HCT116 (cell line): Measurements from ENCODE around the gene KRTAP17-1. TPM values are rescaled to one million over a fixed set of nuclear protein-coding genes. Genes with fewer than 3 reads are reported as not detected.
"Not testable (repeated sequence)": the region's sequence is repeated elsewhere in the genome, so short reads cannot be mapped to it uniquely, and the experiment has no call there.

Source experiments
- ATAC-seq: fragments of 200-7000 bp; cut with Tn5 transposase; 2 replicates; pipeline ENCODE4 v1.9.1; 2020; ENCODE audit warnings: mild to moderate bottlenecking, moderate library complexity
- BruUV-seq: library from RNA; stranded (reverse); fragments of 400-500 nt; replicated peaks from 2 replicates; lab custom pipeline; 2021; lab: Mats Ljungman, UMichigan
- CTCF ChIA-PET: fragments of 300-600 bp; sonication (Branson Sonifier 250); formaldehyde crosslinking; loops from one replicate; lab custom pipeline; 2021; ENCODE audit warnings: antibody characterized with exemption; lab: Charles Lee
- POLR2A ChIA-PET: fragments of 300-600, 350-600 bp; sonication (Branson Sonifier 250); formaldehyde crosslinking; loops from one replicate; lab custom pipeline; 2021; ENCODE audit warnings: antibody characterized with exemption; lab: Charles Lee
- RAD21 ChIA-PET, 2 experiments: fragments of 300-600 bp; sonication (Branson Sonifier 250); formaldehyde crosslinking; loops; one replicate each; lab custom pipeline; 2023; ENCODE audit warnings: low total read pairs in 2 of 2; ENCODE audit not compliant: uncharacterized antibody in 2 of 2, unreplicated experiment in 2 of 2, low non-redundant PET in 1 of 2; lab: Charles Lee
- DNase-seq: peaks from one replicate; pipeline ENCODE4 v3.0.0-alpha.2; 2010; ENCODE audit warnings: low read depth, low spot score
- H2AFZ ChIP-seq: fragments of 200-600 bp; shearing (Covaris generic), sonication (generic); 2 replicates; pipeline ENCODE4 v1.6.1; 2017; ENCODE audit warnings: low read depth, mixed run types, mixed read lengths, antibody characterized with exemption, low read length; ENCODE audit not compliant: poor library complexity, severe bottlenecking
- H3K27ac ChIP-seq: 2 replicates; pipeline ENCODE4 v1.5.1; 2012; ENCODE audit warnings: low read depth, low read length
- H3K27me3 ChIP-seq: fragments of 200-600 bp; sonication (generic); 2 replicates; pipeline ENCODE4 v1.6.1; 2016; ENCODE audit warnings: mixed run types, low read length, mixed read lengths; ENCODE audit not compliant: insufficient read depth
- H3K36me3 ChIP-seq, 2 experiments: fragments of 200-500 bp in 1 of 2; fragments of 200-600 bp in 1 of 2; sonication (Bioruptor generic) in 1 of 2; sonication (generic) in 1 of 2; 2 replicates each; pipeline versions ENCODE4 v1.5.1 to v1.6.1; 2014 to 2016; ENCODE audit warnings: low read length in 2 of 2, inconsistent platforms in 1 of 2, mixed read lengths in 1 of 2, mixed run types in 1 of 2; ENCODE audit not compliant: insufficient read depth in 2 of 2, control insufficient read depth in 1 of 2
- H3K4me1 ChIP-seq, 2 experiments: fragments of 200-600 bp in 1 of 2; sonication (generic) in 1 of 2; 2 replicates each; pipeline versions ENCODE4 v1.5.1 to v1.6.1; 2012 to 2017; ENCODE audit warnings: low read length in 2 of 2, inconsistent platforms in 1 of 2, mild to moderate bottlenecking in 1 of 2, mixed read lengths in 1 of 2, mixed run types in 1 of 2, moderate library complexity in 1 of 2; ENCODE audit not compliant: insufficient read depth in 2 of 2, control insufficient read depth in 1 of 2
- H3K4me2 ChIP-seq: fragments of 200-600 bp; sonication (generic); 2 replicates; pipeline ENCODE4 v1.6.1; 2017; ENCODE audit warnings: mixed run types, low read length, mixed read lengths
- H3K4me3 ChIP-seq, 2 experiments: fragments of 200-600 bp in 1 of 2; sonication (generic) in 1 of 2; replicated peaks in 1 of 2; 2 replicates each; pipeline ENCODE4 v1.5.1; 2011 to 2016; ENCODE audit warnings: low read length in 2 of 2, control low read depth in 1 of 2, low read depth in 1 of 2, mild to moderate bottlenecking in 1 of 2, mixed read lengths in 1 of 2, mixed run types in 1 of 2
- H3K79me2 ChIP-seq: fragments of 200-600 bp; sonication (generic); 2 replicates; pipeline ENCODE4 v1.6.1; 2017; ENCODE audit warnings: mild to moderate bottlenecking, mixed run types, low read length, moderate library complexity, mixed read lengths; ENCODE audit not compliant: insufficient read depth
- H3K9ac ChIP-seq: fragments of 200-600 bp; sonication (generic); 2 replicates; pipeline ENCODE4 v1.6.1; 2016; ENCODE audit warnings: low read length, mixed read lengths
- H3K9me2 ChIP-seq: fragments of 200-600 bp; sonication (generic), shearing (Covaris generic); 2 replicates; pipeline ENCODE4 v1.6.1; 2017; ENCODE audit warnings: mixed run types, mild to moderate bottlenecking, moderate library complexity; ENCODE audit not compliant: insufficient read depth
- H3K9me3 ChIP-seq, 2 experiments: fragments of 200-500 bp in 1 of 2; fragments of 200-600 bp in 1 of 2; sonication (Bioruptor generic) in 1 of 2; sonication (generic) in 1 of 2; 2 replicates each; pipeline ENCODE4 v1.6.1; 2014 to 2017; ENCODE audit warnings: low read length in 2 of 2, mixed read lengths in 2 of 2, inconsistent platforms in 1 of 2, low read depth in 1 of 2, mild to moderate bottlenecking in 1 of 2, mixed run types in 1 of 2, moderate library complexity in 1 of 2; ENCODE audit not compliant: control insufficient read depth in 1 of 2, insufficient read depth in 1 of 2
- H4K20me1 ChIP-seq: fragments of 200-600 bp; sonication (generic), shearing (Covaris generic); 2 replicates; pipeline ENCODE4 v1.6.1; 2017; ENCODE audit warnings: mixed run types, mild to moderate bottlenecking, moderate library complexity; ENCODE audit not compliant: insufficient read depth
- EZH2phosphoT487 ChIP-seq: fragments of 200-600 bp; IDR thresholded peaks from 2 replicates; pipeline ENCODE4 v1.6.1; 2018; ENCODE audit warnings: antibody characterized with exemption, borderline replicate concordance
- POLR2A ChIP-seq: IDR thresholded peaks from 2 replicates; pipeline ENCODE4 v1.7.0; 2011; ENCODE audit warnings: borderline replicate concordance; ENCODE audit not compliant: insufficient read depth, insufficient read length; ENCODE audit errors: extremely low read depth
- SRF ChIP-seq: IDR thresholded peaks from 2 replicates; pipeline ENCODE4 v1.6.1; 2012; ENCODE audit warnings: low read depth
- YY1 ChIP-seq: IDR thresholded peaks from 2 replicates; pipeline ENCODE4 v1.6.1; 2011; ENCODE audit warnings: low read length, low read depth, moderate library complexity, mild to moderate bottlenecking; ENCODE audit not compliant: insufficient replicate concordance; ENCODE audit errors: extremely low read depth
- intact Hi-C: fragments of 100-400 bp; cut with micrococcal nuclease; formaldehyde crosslinking; loops from 2 replicates; pipeline ENCODE4 v1.10.0; 2022
- total RNA-seq: library from RNA; stranded (reverse); gene quantifications from one replicate; pipeline ENCODE4 v1.2.1, GENCODE V29; 2021; ENCODE audit not compliant: unreplicated experiment
- TF ChIP-seq, protein P1 (sequence below), 3 experiments: fragments of 200-600 bp in 1 of 3; sonication (generic) in 1 of 3; IDR thresholded peaks in 2 of 3; conservative IDR thresholded peaks in 1 of 3; 2 replicates each; pipeline ENCODE4 v1.5.1; 2012 to 2017; ENCODE audit warnings: low read depth in 2 of 3, low read length in 2 of 3, antibody characterized with exemption in 1 of 3, borderline replicate concordance in 1 of 3, control low read depth in 1 of 3, mild to moderate bottlenecking in 1 of 3, mixed read lengths in 1 of 3, mixed run types in 1 of 3, moderate library complexity in 1 of 3; ENCODE audit not compliant: insufficient read depth in 1 of 3
- TF ChIP-seq, protein P2 (sequence below): IDR thresholded peaks from 2 replicates; pipeline ENCODE4 v1.6.1; 2011; ENCODE audit warnings: mild to moderate bottlenecking, low read length, moderate library complexity; ENCODE audit not compliant: insufficient replicate concordance; ENCODE audit errors: extremely low read depth

KRTAP17-1 gene
- total RNA-seq, 1 experiment from 2014 or later = not detected

DNA sequence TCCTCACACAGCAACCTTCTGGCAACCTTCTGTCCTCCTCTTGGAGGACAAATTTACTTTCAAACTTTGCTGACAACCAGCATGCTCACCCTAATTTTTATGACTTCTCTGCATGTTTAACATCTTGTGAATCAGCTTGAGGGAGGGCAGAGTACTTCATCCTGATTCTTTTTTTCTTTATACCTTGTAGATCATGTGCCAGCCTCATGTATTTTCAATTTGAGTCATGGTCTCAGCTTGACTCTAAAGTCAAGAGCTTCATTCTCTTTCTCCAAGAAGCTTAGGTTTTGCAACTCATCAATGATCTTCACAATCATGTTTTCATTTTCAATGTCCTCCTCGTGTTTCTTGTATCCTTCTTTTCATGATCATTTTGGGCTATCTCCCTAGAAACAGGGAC lies 43.7 kb downstream of the KRTAP17-1 start:
- Histone ChIP-seq H3K9me3 (no peaks in the 10 kb centered on the region), H3K4me1 (no peaks in the 10 kb centered on the region), H3K36me3 (no peaks in the 10 kb centered on the region), H3K27me3 (no peaks in the 10 kb centered on the region), H3K79me2 (no peaks in the 10 kb centered on the region), H3K9ac (no peak overlapping the region), H3K4me2 (no peak overlapping the region), H4K20me1 (no peaks in the 10 kb centered on the region), H3K4me3 (no peak overlapping the region), H3K9me2 (no peaks in the 10 kb centered on the region), H3K27ac (no peak overlapping the region), H2AFZ (no peak overlapping the region)
- BruUV-seq = no TSS peak
- ATAC-seq (no peak), DNase-seq (no peak)
- RAD21 ChIA-PET = no interaction called here
- POLR2A ChIA-PET = no interaction called here
- TF ChIP-seq SRF = no peak
- no peak for TF ChIP-seq POLR2A
- no peak for TF ChIP-seq EZH2phosphoT487
- CTCF ChIA-PET = no interaction called here
- intact Hi-C loops = no loop called here

DNA sequence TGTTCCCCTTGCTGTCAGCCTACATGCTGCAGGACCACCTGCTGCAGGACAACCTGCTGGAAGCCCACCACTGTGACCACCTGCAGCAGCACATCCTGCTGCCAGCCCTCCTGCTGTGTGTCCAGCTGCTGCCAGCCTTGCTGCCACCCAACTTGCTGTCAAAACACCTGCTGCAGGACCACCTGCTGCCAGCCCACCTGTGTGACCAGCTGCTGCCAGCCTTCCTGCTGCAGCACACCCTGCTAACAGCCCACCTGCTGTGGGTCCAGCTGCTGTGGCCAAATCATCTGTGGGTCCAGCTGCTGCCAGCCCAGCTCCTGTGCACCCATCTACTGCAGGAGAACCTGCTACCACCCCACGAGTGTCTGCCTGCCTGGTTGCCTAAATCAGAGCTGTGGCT lies 44.2 kb downstream of the KRTAP17-1 start:
- H3K36me3 ChIP-seq, H3K27ac ChIP-seq, H3K27me3 ChIP-seq, RAD21 ChIA-PET, H3K4me2 ChIP-seq, H3K79me2 ChIP-seq, H3K4me1 ChIP-seq, CTCF ChIA-PET, H3K4me3 ChIP-seq, DNase-seq, POLR2A ChIA-PET, H3K9ac ChIP-seq, H2AFZ ChIP-seq, BruUV-seq, H4K20me1 ChIP-seq, intact Hi-C loops, H3K9me2 ChIP-seq, H3K9me3 ChIP-seq, ATAC-seq: not testable (repeated sequence)

DNA sequence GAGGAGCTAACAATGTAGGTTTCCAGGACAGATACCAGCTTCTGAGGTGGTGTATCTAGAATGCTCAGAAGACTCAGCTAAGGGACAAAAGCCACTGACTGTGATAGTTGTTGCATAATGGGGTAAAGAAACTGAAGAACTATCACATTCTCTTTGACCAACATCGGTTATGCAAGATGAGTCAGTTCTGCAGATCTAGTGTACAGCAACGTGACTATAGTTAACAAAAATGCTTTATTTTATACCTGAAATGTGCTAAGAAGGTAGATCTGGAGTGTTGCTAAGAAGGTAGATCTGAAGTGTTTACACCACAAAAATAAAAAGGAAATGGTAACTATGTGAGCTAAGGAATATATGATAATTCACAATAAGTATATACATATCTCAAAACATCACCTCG lies 47.8 kb downstream of the KRTAP17-1 start:
- CTCF ChIA-PET = no interaction called here
- POLR2A ChIA-PET = no interaction called here
- no peak overlapping the region for H3K9ac ChIP-seq
- no peak overlapping the region for H3K4me2 ChIP-seq
- ATAC-seq = no peak
- DNase-seq = no peak
- no peaks in the 10 kb centered on the region for H3K9me3 ChIP-seq
- H3K27ac ChIP-seq = no peak overlapping the region
- intact Hi-C loops = no loop called here
- no peaks in the 10 kb centered on the region for H3K4me1 ChIP-seq
- H3K27me3 ChIP-seq = no peaks in the 10 kb centered on the region
- H3K79me2 ChIP-seq = no peaks in the 10 kb centered on the region
- no peak overlapping the region for H2AFZ ChIP-seq
- BruUV-seq = no TSS peak
- no peaks in the 10 kb centered on the region for H4K20me1 ChIP-seq
- no peaks in the 10 kb centered on the region for H3K9me2 ChIP-seq
- RAD21 ChIA-PET = no interaction called here
- no peaks in the 10 kb centered on the region for H3K36me3 ChIP-seq
- no peak overlapping the region for H3K4me3 ChIP-seq
- TF ChIP-seq, protein P1, sequence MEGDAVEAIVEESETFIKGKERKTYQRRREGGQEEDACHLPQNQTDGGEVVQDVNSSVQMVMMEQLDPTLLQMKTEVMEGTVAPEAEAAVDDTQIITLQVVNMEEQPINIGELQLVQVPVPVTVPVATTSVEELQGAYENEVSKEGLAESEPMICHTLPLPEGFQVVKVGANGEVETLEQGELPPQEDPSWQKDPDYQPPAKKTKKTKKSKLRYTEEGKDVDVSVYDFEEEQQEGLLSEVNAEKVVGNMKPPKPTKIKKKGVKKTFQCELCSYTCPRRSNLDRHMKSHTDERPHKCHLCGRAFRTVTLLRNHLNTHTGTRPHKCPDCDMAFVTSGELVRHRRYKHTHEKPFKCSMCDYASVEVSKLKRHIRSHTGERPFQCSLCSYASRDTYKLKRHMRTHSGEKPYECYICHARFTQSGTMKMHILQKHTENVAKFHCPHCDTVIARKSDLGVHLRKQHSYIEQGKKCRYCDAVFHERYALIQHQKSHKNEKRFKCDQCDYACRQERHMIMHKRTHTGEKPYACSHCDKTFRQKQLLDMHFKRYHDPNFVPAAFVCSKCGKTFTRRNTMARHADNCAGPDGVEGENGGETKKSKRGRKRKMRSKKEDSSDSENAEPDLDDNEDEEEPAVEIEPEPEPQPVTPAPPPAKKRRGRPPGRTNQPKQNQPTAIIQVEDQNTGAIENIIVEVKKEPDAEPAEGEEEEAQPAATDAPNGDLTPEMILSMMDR (IDR thresholded peaks at IDR 0.05 in 2 of 3, conservative IDR thresholded peaks at IDR 0.05 in 1 of 3; ENCODE audit: borderline replicate concordance in 1 of 3, insufficient read depth in 1 of 3, low read depth in 2 of 3, low read length in 2 of 3) = no peak
- no peak for TF ChIP-seq YY1
- TF ChIP-seq, protein P2, sequence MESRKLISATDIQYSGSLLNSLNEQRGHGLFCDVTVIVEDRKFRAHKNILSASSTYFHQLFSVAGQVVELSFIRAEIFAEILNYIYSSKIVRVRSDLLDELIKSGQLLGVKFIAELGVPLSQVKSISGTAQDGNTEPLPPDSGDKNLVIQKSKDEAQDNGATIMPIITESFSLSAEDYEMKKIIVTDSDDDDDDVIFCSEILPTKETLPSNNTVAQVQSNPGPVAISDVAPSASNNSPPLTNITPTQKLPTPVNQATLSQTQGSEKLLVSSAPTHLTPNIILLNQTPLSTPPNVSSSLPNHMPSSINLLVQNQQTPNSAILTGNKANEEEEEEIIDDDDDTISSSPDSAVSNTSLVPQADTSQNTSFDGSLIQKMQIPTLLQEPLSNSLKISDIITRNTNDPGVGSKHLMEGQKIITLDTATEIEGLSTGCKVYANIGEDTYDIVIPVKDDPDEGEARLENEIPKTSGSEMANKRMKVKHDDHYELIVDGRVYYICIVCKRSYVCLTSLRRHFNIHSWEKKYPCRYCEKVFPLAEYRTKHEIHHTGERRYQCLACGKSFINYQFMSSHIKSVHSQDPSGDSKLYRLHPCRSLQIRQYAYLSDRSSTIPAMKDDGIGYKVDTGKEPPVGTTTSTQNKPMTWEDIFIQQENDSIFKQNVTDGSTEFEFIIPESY = no peak
